GM18511 (cell line): Measurements from ENCODE around the gene PLPP6.

ENCODE experiments used
- ATAC-seq: cut with Tn5 transposase; IDR thresholded peaks from one replicate; pipeline ENCODE4 v1.9.1; 2021; ENCODE audit warnings: mild to moderate bottlenecking, moderate library complexity; ENCODE audit not compliant: unreplicated experiment

The PLPP6 gene

GRCh38 chr9:4661611-4662010 lies 483 bp upstream of the PLPP6 start:
- no peak for ATAC-seq

GRCh38 chr9:4662989-4663792 lies 1.1 kb downstream of the PLPP6 start:
- ATAC-seq = no peak

- ATAC-seq = no peak
These were observed 1.9 kb downstream of the PLPP6 start for GRCh38 chr9:4663956-4664355.

GRCh38 chr9:4665357-4665756 lies 3.3 kb downstream of the PLPP6 start:
- ATAC-seq = no peak

- ATAC-seq = peak; percentile 45
These were observed 4.1 kb downstream of the PLPP6 start, which contains the start of gene SPATA6L for GRCh38 chr9:4666042-4666699. Gene SPATA6L, minus strand, starts transcription at chr9:4666480. Its CDS starts 230 bp downstream, at chr9:4666250.

- ATAC-seq = no peak
These were observed 5.6 kb downstream of the PLPP6 start for GRCh38 chr9:4667681-4668080.

- ATAC-seq = no peak
These were observed 6.5 kb downstream of the PLPP6 start for GRCh38 chr9:4668604-4669003.

GRCh38 chr9:4669890-4670289 lies 7.8 kb downstream of the PLPP6 start:
- no peak for ATAC-seq

GRCh38 chr9:4670591-4670990 lies 8.5 kb downstream of the PLPP6 start:
- no peak for ATAC-seq

- ATAC-seq = no peak
These were observed 9.6 kb downstream of the PLPP6 start for GRCh38 chr9:4671737-4672136.

- ATAC-seq = no peak
These were observed 12.7 kb downstream of the PLPP6 start for GRCh38 chr9:4674783-4675182.

GRCh38 chr9:4677392-4677791 lies 15.3 kb downstream of the PLPP6 start:
- ATAC-seq = no peak

- peak; percentile 24 for ATAC-seq
These were observed 16.7 kb downstream of the PLPP6 start for GRCh38 chr9:4678679-4679267.

GRCh38 chr9:4679268-4680172 lies 17.4 kb downstream of the PLPP6 start, which contains the start of gene CDC37L1:
Gene CDC37L1, plus strand, starts transcription at chr9:4679569. Its CDS starts 199 bp downstream, at chr9:4679768.
- ATAC-seq = peak; percentile 98

GRCh38 chr9:4680173-4680525 lies 18.1 kb downstream of the PLPP6 start:
- no peak for ATAC-seq

- no peak for ATAC-seq
These were observed 18.7 kb downstream of the PLPP6 start for GRCh38 chr9:4680750-4681149.

- no peak for ATAC-seq
These were observed 22.7 kb downstream of the PLPP6 start for GRCh38 chr9:4684820-4685219.

- no peak for ATAC-seq
These were observed 24.0 kb downstream of the PLPP6 start for GRCh38 chr9:4686112-4686511.

GRCh38 chr9:4686584-4686983 lies 24.5 kb downstream of the PLPP6 start:
- ATAC-seq = no peak

GRCh38 chr9:4689021-4689420 lies 26.9 kb downstream of the PLPP6 start:
- ATAC-seq = no peak

- peak; percentile 64 for ATAC-seq
These were observed 27.6 kb downstream of the PLPP6 start for GRCh38 chr9:4689687-4690104.
